B cell (primary cell): ENCODE results near the gene CFAP61.

Source experiments
- CTCF ChIP-seq: fragments of 200-600 bp; IDR thresholded peaks from one replicate; pipeline ENCODE4 v1.8.0; 2022; ENCODE audit warnings: antibody characterized with exemption, mild to moderate bottlenecking
- EZH2 ChIP-seq: IDR thresholded peaks from 2 replicates; pipeline ENCODE4 v1.6.1; 2012; ENCODE audit warnings: borderline replicate concordance, low read depth, mild to moderate bottlenecking, moderate library complexity, low read length; ENCODE audit not compliant: insufficient read depth, poor library complexity, severe bottlenecking

- TF ChIP-seq CTCF (no peak), EZH2 (no peak)
Observed at GRCh38 chr20:20076297-20077065, 24.1 kb downstream of the CFAP61 start.
